Measurements from ENCODE around the gene MAPRE3.

GRCh38 chr2:26979741-26980140, 9.3 kb downstream of the MAPRE3 start:
- TF ChIP-seq CTCF (IDR thresholded peaks at IDR 0.05; ENCODE audit: low read depth, low read length) (no peak), EZH2phosphoT487 (IDR thresholded peaks at IDR 0.05; ENCODE audit: low read depth) (no peak)
